MG63 (cell line): ENCODE measurements around the gene KRT76. TPM values are rescaled to one million over a fixed set of nuclear protein-coding genes. Genes with fewer than 3 reads are reported as not detected.

Experiments
- DNase-seq: peaks from one replicate; pipeline ENCODE4 v3.0.0-alpha.2; 2020
- H3K27me3 ChIP-seq: fragments of 250-450 bp; sonication (Bioruptor Pico); 2 replicates; pipeline ENCODE4 v1.5.1; 2020; ENCODE audit warnings: mild to moderate bottlenecking, moderate library complexity
- H3K36me3 ChIP-seq: fragments of 250-450 bp; sonication (Bioruptor Pico); 2 replicates; pipeline ENCODE4 v1.5.1; 2020; ENCODE audit warnings: mild to moderate bottlenecking, moderate library complexity
- H3K4me3 ChIP-seq: fragments of 250-450 bp; sonication (Bioruptor Pico); 2 replicates; pipeline ENCODE4 v1.5.1; 2020; ENCODE audit warnings: mild to moderate bottlenecking, moderate library complexity
- H3K9me3 ChIP-seq: fragments of 250-450 bp; sonication (Bioruptor Pico); 2 replicates; pipeline ENCODE4 v1.5.1; 2020; ENCODE audit warnings: mild to moderate bottlenecking, moderate library complexity
- total RNA-seq: library from RNA; depleted of rRNA; stranded (reverse); fragments of >200 nt; shearing (Covaris generic); gene quantifications from 2 replicates; pipeline ENCODE4 v1.2.3, GENCODE V29; 2014; ENCODE audit warnings: low replicate concordance

The KRT76 gene
- total RNA-seq, 1 experiment from 2014 or later = not detected

GRCh38 chr12:52742196-52742580 is 35.0 kb downstream of the KRT76 start:
- no peak for DNase-seq
- H3K9me3 ChIP-seq = no peaks in the 10 kb centered on the region
- H3K4me3 ChIP-seq = no peak overlapping the region
- no peaks in the 10 kb centered on the region for H3K36me3 ChIP-seq
- no peaks in the 10 kb centered on the region; the same call in 1 of the 2 replicates for H3K27me3 ChIP-seq

GRCh38 chr12:52741375-52742195 is 35.6 kb downstream of the KRT76 start:
- H3K36me3 ChIP-seq = no peaks in the 10 kb centered on the region
- no peak overlapping the region for H3K4me3 ChIP-seq
- DNase-seq = peak; percentile 39
- H3K27me3 ChIP-seq = no peaks in the 10 kb centered on the region; the same call in 1 of the 2 replicates
- H3K9me3 ChIP-seq = no peaks in the 10 kb centered on the region

- no peak for DNase-seq
- H3K36me3 ChIP-seq = no peaks in the 10 kb centered on the region
- H3K4me3 ChIP-seq = no peak overlapping the region
- no peaks in the 10 kb centered on the region for H3K9me3 ChIP-seq
- no peaks in the 10 kb centered on the region for H3K27me3 ChIP-seq
Measured at GRCh38 chr12:52740584-52740983, 36.6 kb downstream of the KRT76 start.

GRCh38 chr12:52739963-52740362 is 37.2 kb downstream of the KRT76 start:
- Histone ChIP-seq H3K4me3 (no peak overlapping the region), H3K9me3 (no peaks in the 10 kb centered on the region), H3K27me3 (peaks cover under 1% of the 10 kb centered on the region; the same call in 1 of the 2 replicates), H3K36me3 (no peaks in the 10 kb centered on the region)
- DNase-seq = no peak

GRCh38 chr12:52735816-52736632 is 41.1 kb downstream of the KRT76 start:
- H3K27me3 ChIP-seq = peaks cover 4% of the 10 kb centered on the region; the same call in 1 of the 2 replicates
- no peak for DNase-seq

GRCh38 chr12:52735106-52735505 is 42.0 kb downstream of the KRT76 start:
- no peak for DNase-seq
- Histone ChIP-seq H3K36me3 (no peaks in the 10 kb centered on the region), H3K27me3 (peaks cover 7% of the 10 kb centered on the region; the same call in 1 of the 2 replicates)

More at GRCh38 chr12:52735816-52736632, 41.1 kb downstream of the KRT76 start:
- H3K36me3 ChIP-seq = no peaks in the 10 kb centered on the region
- H3K4me3 ChIP-seq = no peak overlapping the region
- no peaks in the 10 kb centered on the region for H3K9me3 ChIP-seq

GRCh38 chr12:52730793-52731192 is 46.4 kb downstream of the KRT76 start:
- peaks cover 13% of the 10 kb centered on the region; the same call in 1 of the 2 replicates for H3K27me3 ChIP-seq
- H3K36me3 ChIP-seq = no peaks in the 10 kb centered on the region
- H3K9me3 ChIP-seq = no peaks in the 10 kb centered on the region
- no peak for DNase-seq
- no peak overlapping the region for H3K4me3 ChIP-seq

More at GRCh38 chr12:52735106-52735505, 42.0 kb downstream of the KRT76 start:
- H3K4me3 ChIP-seq = no peak overlapping the region
- H3K9me3 ChIP-seq = no peaks in the 10 kb centered on the region

GRCh38 chr12:52730383-52730782 is 46.8 kb downstream of the KRT76 start:
- no peak for DNase-seq
- Histone ChIP-seq H3K4me3 (no peak overlapping the region), H3K36me3 (no peaks in the 10 kb centered on the region), H3K27me3 (peaks cover 13% of the 10 kb centered on the region; the same call in 1 of the 2 replicates), H3K9me3 (no peaks in the 10 kb centered on the region)

GRCh38 chr12:52729147-52729546 is 48.0 kb downstream of the KRT76 start:
- Histone ChIP-seq H3K4me3 (no peak overlapping the region), H3K36me3 (no peaks in the 10 kb centered on the region), H3K27me3 (peaks cover 9% of the 10 kb centered on the region; the same call in 1 of the 2 replicates), H3K9me3 (no peaks in the 10 kb centered on the region)
- DNase-seq = no peak

GRCh38 chr12:52728374-52728773 is 48.8 kb downstream of the KRT76 start:
- H3K27me3 ChIP-seq = peaks cover 9% of the 10 kb centered on the region; the same call in 1 of the 2 replicates
- no peak overlapping the region for H3K4me3 ChIP-seq
- DNase-seq = no peak
- H3K36me3 ChIP-seq = no peaks in the 10 kb centered on the region
- H3K9me3 ChIP-seq = no peaks in the 10 kb centered on the region

- peaks cover 9% of the 10 kb centered on the region; the same call in 1 of the 2 replicates for H3K27me3 ChIP-seq
- no peak for DNase-seq
- no peaks in the 10 kb centered on the region for H3K36me3 ChIP-seq
- no peaks in the 10 kb centered on the region for H3K9me3 ChIP-seq
- no peak overlapping the region for H3K4me3 ChIP-seq
Measured at GRCh38 chr12:52727037-52727436, 50.1 kb downstream of the KRT76 start.

GRCh38 chr12:52726451-52726850 is 50.7 kb downstream of the KRT76 start:
- H3K27me3 ChIP-seq = peaks cover 9% of the 10 kb centered on the region; the same call in 1 of the 2 replicates
- H3K36me3 ChIP-seq = no peaks in the 10 kb centered on the region
- H3K9me3 ChIP-seq = no peaks in the 10 kb centered on the region
- DNase-seq = no peak
- H3K4me3 ChIP-seq = no peak overlapping the region

- peaks cover 5% of the 10 kb centered on the region; the same call in 1 of the 2 replicates for H3K27me3 ChIP-seq
- DNase-seq = no peak
- no peak overlapping the region for H3K4me3 ChIP-seq
- H3K9me3 ChIP-seq = no peaks in the 10 kb centered on the region
- H3K36me3 ChIP-seq = no peaks in the 10 kb centered on the region
Measured at GRCh38 chr12:52724384-52724783, 52.8 kb downstream of the KRT76 start.

- no peaks in the 10 kb centered on the region for H3K9me3 ChIP-seq
- no peak overlapping the region for H3K4me3 ChIP-seq
- DNase-seq = no peak
- no peaks in the 10 kb centered on the region for H3K27me3 ChIP-seq
- no peaks in the 10 kb centered on the region for H3K36me3 ChIP-seq
Measured at GRCh38 chr12:52722680-52723079, 54.5 kb downstream of the KRT76 start.

GRCh38 chr12:52721838-52722470 is 55.2 kb downstream of the KRT76 start:
- H3K27me3 ChIP-seq = no peaks in the 10 kb centered on the region
- H3K4me3 ChIP-seq = no peak overlapping the region
- no peaks in the 10 kb centered on the region for H3K36me3 ChIP-seq
- no peak for DNase-seq
- no peaks in the 10 kb centered on the region for H3K9me3 ChIP-seq

- Histone ChIP-seq H3K4me3 (no peak overlapping the region), H3K36me3 (no peaks in the 10 kb centered on the region), H3K27me3 (peaks cover 2% of the 10 kb centered on the region; the same call in 1 of the 2 replicates), H3K9me3 (no peaks in the 10 kb centered on the region)
- no peak for DNase-seq
Measured at GRCh38 chr12:52720365-52720886, 56.7 kb downstream of the KRT76 start.
